Activated T-cell treated with anti-CD3 and anti-CD28 coated beads for 24 hours (primary cell): ENCODE results near the gene WHRN.

Experiments used
- DNase-seq: peaks from one replicate; pipeline ENCODE4 v3.0.0-alpha.2; 2020; ENCODE audit warnings: low read depth

Gene WHRN

GRCh38 chr9:114513055-114513958 lies 8.0 kb upstream of the WHRN start:
- no peak for DNase-seq

- no peak for DNase-seq
Observed at GRCh38 chr9:114511978-114512874, 7.0 kb upstream of the WHRN start.

GRCh38 chr9:114507726-114508125 lies 2.5 kb upstream of the WHRN start:
- no peak for DNase-seq

- no peak for DNase-seq
Observed at GRCh38 chr9:114506082-114506390, 763 bp upstream of the WHRN start.

- no peak for DNase-seq
Observed at GRCh38 chr9:114504341-114505186, 709 bp downstream of the WHRN start.

GRCh38 chr9:114503522-114504340 lies 1.5 kb downstream of the WHRN start:
- no peak for DNase-seq

GRCh38 chr9:114503009-114503408 lies 2.3 kb downstream of the WHRN start:
- DNase-seq, result no peak

- DNase-seq, result no peak
Observed at GRCh38 chr9:114501796-114502682, 3.2 kb downstream of the WHRN start.

- no peak for DNase-seq
Observed at GRCh38 chr9:114500697-114501292, 4.5 kb downstream of the WHRN start.

- no peak for DNase-seq
Observed at GRCh38 chr9:114499941-114500696, 5.2 kb downstream of the WHRN start.

GRCh38 chr9:114499528-114499927 lies 5.7 kb downstream of the WHRN start:
- no peak for DNase-seq

- no peak for DNase-seq
Observed at GRCh38 chr9:114497727-114498382, 7.4 kb downstream of the WHRN start.

- no peak for DNase-seq
Observed at GRCh38 chr9:114497236-114497635, 8.0 kb downstream of the WHRN start.

GRCh38 chr9:114496011-114496410 lies 9.3 kb downstream of the WHRN start:
- no peak for DNase-seq

GRCh38 chr9:114494776-114495569 lies 10.3 kb downstream of the WHRN start:
- no peak for DNase-seq

GRCh38 chr9:114493521-114494184 lies 11.6 kb downstream of the WHRN start:
- no peak for DNase-seq

- DNase-seq, result no peak
Observed at GRCh38 chr9:114492991-114493390, 12.3 kb downstream of the WHRN start.
